ENCODE data around the gene FAM228A. TPM values are rescaled to one million over a fixed set of nuclear protein-coding genes. Genes with fewer than 3 reads are reported as not detected.

The FAM228A gene
- total and polyA plus RNA-seq, 4 donors: 0.46 to 3.9 (median 1.3) TPM

- no peak for ATAC-seq (ENCODE audit: insufficient read depth, low FRiP score)
- no peaks in the 10 kb centered on the region for H3K4me1 ChIP-seq (ENCODE audit: control insufficient read depth in 5 of 5, insufficient read depth in 5 of 5, low read length in 5 of 5)
- 78 to 88% methylated on average over 7 of the region's 7 CpGs for WGBS, 2 donors
These were observed 36.6 kb downstream of the FAM228A start for GRCh38 chr2:24211408-24211807.

GRCh38 chr2:24214880-24215279 is 40.0 kb downstream of the FAM228A start:
- H3K27me3 ChIP-seq (ENCODE audit: control insufficient read depth in 3 of 3, insufficient read depth in 3 of 3, low read length in 2 of 3): no peaks in the 10 kb centered on the region
- H3K36me3 ChIP-seq (ENCODE audit: control insufficient read depth in 4 of 4, insufficient read depth in 4 of 4, low read length in 4 of 4): peaks cover 5 to 44% (median 20%) of the 10 kb centered on the region in 4 donors
- no peak for ATAC-seq (ENCODE audit: insufficient read depth, low FRiP score)

More at GRCh38 chr2:24211408-24211807, 36.6 kb downstream of the FAM228A start:
- Histone ChIP-seq H3K27me3 (ENCODE audit: control insufficient read depth in 3 of 3, insufficient read depth in 3 of 3, low read length in 2 of 3) (no peaks in the 10 kb centered on the region), H3K9me3 (ENCODE audit: control insufficient read depth in 4 of 4, insufficient read depth in 3 of 4, low read length in 3 of 4) (peaks cover 0 to 2% (median 0%) of the 10 kb centered on the region in 4 donors), H3K9ac (ENCODE audit: insufficient read depth in 1 of 2, low read length in 2 of 2) (no peak overlapping the region), H3K36me3 (ENCODE audit: control insufficient read depth in 4 of 4, insufficient read depth in 4 of 4, low read length in 4 of 4) (peaks cover 5 to 55% (median 26%) of the 10 kb centered on the region in 4 donors), H3K27ac (ENCODE audit: low read depth in 1 of 2, low read length in 1 of 2) (no peak overlapping the region), H3K4me3 (no peak overlapping the region)
- no peak for DNase-seq
- TF ChIP-seq CTCF (IDR thresholded peaks at IDR 0.05; ENCODE audit: control extremely low read depth, extremely low read depth): no peak

GRCh38 chr2:24220554-24221291 is 45.9 kb downstream of the FAM228A start:
- H3K4me3 ChIP-seq: no peak overlapping the region
- DNase-seq (no peak), ATAC-seq (ENCODE audit: insufficient read depth, low FRiP score) (no peak)
- H3K27me3 ChIP-seq (ENCODE audit: control insufficient read depth in 3 of 3, insufficient read depth in 3 of 3, low read length in 2 of 3): no peaks in the 10 kb centered on the region
- no peak for TF ChIP-seq CTCF (IDR thresholded peaks at IDR 0.05; ENCODE audit: control extremely low read depth, extremely low read depth)
- 94 to 96% methylated on average over 20 of the region's 20 CpGs for WGBS, 2 donors
- no peaks in the 10 kb centered on the region for H3K4me1 ChIP-seq (ENCODE audit: control insufficient read depth in 5 of 5, insufficient read depth in 5 of 5, low read length in 5 of 5)
- no peaks in the 10 kb centered on the region for H3K9me3 ChIP-seq (ENCODE audit: control insufficient read depth in 4 of 4, insufficient read depth in 3 of 4, low read length in 3 of 4)
- no peak overlapping the region for H3K9ac ChIP-seq (ENCODE audit: insufficient read depth in 1 of 2, low read length in 2 of 2)
- peaks cover 5 to 39% (median 7%) of the 10 kb centered on the region in 4 donors for H3K36me3 ChIP-seq (ENCODE audit: control insufficient read depth in 4 of 4, insufficient read depth in 4 of 4, low read length in 4 of 4)
- no peak overlapping the region for H3K27ac ChIP-seq (ENCODE audit: low read depth in 1 of 2, low read length in 1 of 2)

More at GRCh38 chr2:24214880-24215279, 40.0 kb downstream of the FAM228A start:
- no peak for TF ChIP-seq CTCF (IDR thresholded peaks at IDR 0.05; ENCODE audit: control extremely low read depth, extremely low read depth)
- Histone ChIP-seq H3K9me3 (ENCODE audit: control insufficient read depth in 4 of 4, insufficient read depth in 3 of 4, low read length in 3 of 4) (peaks cover 0 to 2% (median 0%) of the 10 kb centered on the region in 4 donors), H3K4me1 (ENCODE audit: control insufficient read depth in 5 of 5, insufficient read depth in 5 of 5, low read length in 5 of 5) (no peaks in the 10 kb centered on the region), H3K4me3 (no peak overlapping the region), H3K27ac (ENCODE audit: low read depth in 1 of 2, low read length in 1 of 2) (no peak overlapping the region), H3K9ac (ENCODE audit: insufficient read depth in 1 of 2, low read length in 2 of 2) (no peak overlapping the region)
- DNase-seq: no peak
- 91 to 96% methylated on average over 3 of the region's 3 CpGs for WGBS, 2 donors
